ENCODE data around the gene PAM. TPM values are rescaled to one million over a fixed set of nuclear protein-coding genes. Genes with fewer than 3 reads are reported as not detected.

The PAM gene
- total and polyA plus RNA-seq, 2 of the 8 experiments (the other 6 are each of a cell fraction or from before 2014, with no cell fraction given) = 30.4 to 67.8 TPM

GRCh38 chr5:102941111-102941510, 186.0 kb downstream of the PAM start:
- DNase-seq (ENCODE audit: low read depth in 1 of 2, low spot score in 2 of 2) (no peak), FAIRE-seq (no peak)
- no peak overlapping the region for H2BK12ac ChIP-seq (ENCODE audit: low read depth, low read length)
- no peak overlapping the region for H4K91ac ChIP-seq (replicated peaks; ENCODE audit: insufficient read length, low read length)
- no peak overlapping the region for H4K8ac ChIP-seq (ENCODE audit: extremely low read depth, insufficient read depth, low read length)
- H4K5ac ChIP-seq (ENCODE audit: insufficient read length, low read depth, low read length) = no peak overlapping the region
- TF ChIP-seq RAD21 (IDR thresholded peaks at IDR 0.05 in 1 of 2, conservative IDR thresholded peaks at IDR 0.05 in 1 of 2; ENCODE audit: low read depth in 2 of 2, low read length in 2 of 2) (no peak), NANOG (IDR thresholded peaks at IDR 0.05; ENCODE audit: insufficient read depth, low read depth, low read length, poor library complexity, severe bottlenecking) (no peak)
- no peaks in the 10 kb centered on the region for H3K9me3 ChIP-seq (ENCODE audit: insufficient read depth in 2 of 2, low read depth in 1 of 2, low read length in 1 of 2)
- H2BK5ac ChIP-seq (ENCODE audit: low read depth, low read length) = no peak overlapping the region
- no peak overlapping the region for H3K18ac ChIP-seq (ENCODE audit: extremely low read depth, low read length)
- no peak overlapping the region for H3K14ac ChIP-seq (ENCODE audit: insufficient read length)
- no peak overlapping the region for H3K4me2 ChIP-seq (ENCODE audit: insufficient read depth in 1 of 2, low read depth in 2 of 2, low read length in 2 of 2)
- no peaks in the 10 kb centered on the region for H3K79me1 ChIP-seq (ENCODE audit: low read depth, low read length)
- H4K20me1 ChIP-seq (replicated peaks in 1 of 2; ENCODE audit: control insufficient read depth in 1 of 2, insufficient read depth in 2 of 2, low read length in 2 of 2) = no peaks in the 10 kb centered on the region
- H3K4me1 ChIP-seq (replicated peaks in 1 of 4; ENCODE audit: control insufficient read depth in 3 of 4, insufficient read depth in 4 of 4, low read length in 3 of 4) = no peaks in the 10 kb centered on the region
- no peak overlapping the region for H3K4me3 ChIP-seq (ENCODE audit: extremely low read depth in 1 of 4, insufficient read depth in 2 of 4, low read depth in 3 of 4, low read length in 4 of 4)
- H3K23me2 ChIP-seq (ENCODE audit: low read depth, low read length) = no peaks in the 10 kb centered on the region
- POLR2A ChIA-PET (ENCODE audit: partially characterized antibody) = no interaction called here
- H2AFZ ChIP-seq (ENCODE audit: low read length) = no peak overlapping the region
- H3K23ac ChIP-seq (ENCODE audit: insufficient read length) = no peak overlapping the region
- H2BK20ac ChIP-seq (ENCODE audit: low read length) = no peak overlapping the region
- no peak overlapping the region for H3K56ac ChIP-seq (replicated peaks; ENCODE audit: insufficient read length, low read depth, low read length)
- H3K4ac ChIP-seq (replicated peaks; ENCODE audit: insufficient read length, low read depth, low read length) = no peak overlapping the region
- no peak overlapping the region for H2BK15ac ChIP-seq (ENCODE audit: low read length)
- H2AK5ac ChIP-seq (ENCODE audit: low read depth, low read length) = no peak overlapping the region
- no peak overlapping the region for H3K9ac ChIP-seq (replicated peaks in 1 of 4; ENCODE audit: extremely low read depth in 1 of 4, low read depth in 3 of 4, low read length in 3 of 4)
- no peaks in the 10 kb centered on the region for H3K36me3 ChIP-seq (ENCODE audit: control insufficient read depth in 2 of 4, insufficient read depth in 4 of 4, low read length in 3 of 4)
- CTCF ChIA-PET (ENCODE audit: partially characterized antibody) = interaction anchor here (0.6 kb wide), 1 partner anchor 41 kb away, joined by 3 read pairs; no protein-coding TSS in a partner anchor
- no peaks in the 10 kb centered on the region for H3K27me3 ChIP-seq (replicated peaks in 1 of 4; ENCODE audit: control insufficient read depth in 3 of 4, extremely low read depth in 1 of 4, insufficient read depth in 3 of 4, low read length in 3 of 4)
- H2BK120ac ChIP-seq (replicated peaks; ENCODE audit: low read depth, low read length) = no peak overlapping the region
- 92% methylated on average over 5 of the region's 5 CpGs; no CpG with 5 or more reads in 1 of the 2 experiments for WGBS, 2 experiments (ENCODE audit: extremely low coverage in 1 of 2, insufficient coverage in 1 of 2, insufficient read length in 1 of 2, insufficient replicate concordance in 2 of 2, low coverage in 1 of 2, low lambda C conversion rate in 2 of 2, missing lambda C conversion rate in 1 of 2)
- H3K27ac ChIP-seq (ENCODE audit: low read depth, low read length) = no peak overlapping the region
- H3K79me2 ChIP-seq (ENCODE audit: control insufficient read depth in 1 of 2, insufficient read depth in 2 of 2, low read length in 2 of 2) = no peaks in the 10 kb centered on the region

All from H1 (cell line).